22Rv1 (cell line): ENCODE results near the gene PAPPA.

Experiments used
- H3K27ac ChIP-seq: fragments of 450-650 bp; 2 replicates; pipeline ENCODE4 v1.5.1; 2017
- CTCF ChIP-seq: fragments of 450-650 bp; IDR thresholded peaks from 2 replicates; pipeline ENCODE4 v1.5.1; 2017; ENCODE audit warnings: mild to moderate bottlenecking
- ZFX ChIP-seq: fragments of 450-650 bp; IDR thresholded peaks from 2 replicates; pipeline ENCODE4 v1.6.1; 2017; ENCODE audit warnings: antibody characterized with exemption, borderline replicate concordance

Gene PAPPA

DNA sequence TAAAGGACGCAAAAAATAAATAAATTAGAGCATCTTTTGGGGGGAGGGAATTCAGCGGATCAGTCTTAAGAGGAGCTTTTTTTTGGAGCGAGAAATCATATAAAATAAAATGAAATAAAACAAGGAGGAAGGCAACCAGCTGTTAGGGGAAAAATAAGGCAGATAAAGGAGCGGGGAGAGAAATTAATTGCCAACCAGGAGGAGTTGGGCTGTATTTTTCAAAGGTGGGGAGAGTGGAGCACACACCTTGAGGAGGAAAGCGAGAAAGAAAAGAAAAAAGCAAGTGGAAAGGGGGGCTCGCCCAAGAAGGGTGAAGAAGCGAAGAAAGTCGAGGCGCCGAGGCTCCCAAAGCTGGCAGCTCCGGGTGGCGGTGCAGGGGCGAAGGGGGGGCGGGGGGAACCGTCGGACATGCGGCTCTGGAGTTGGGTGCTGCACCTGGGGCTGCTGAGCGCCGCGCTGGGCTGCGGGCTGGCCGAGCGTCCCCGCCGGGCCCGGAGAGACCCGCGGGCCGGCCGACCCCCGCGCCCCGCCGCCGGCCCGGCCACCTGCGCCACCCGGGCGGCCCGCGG is at the start of gene PAPPA:
Gene PAPPA, plus strand, starts transcription at position 27 of the 569 bp plus-strand sequence. Its CDS starts 382 bp downstream, at position 409.
- H3K27ac ChIP-seq = no peak within 1 kb of the TSS
- TF ChIP-seq ZFX (no peak), CTCF (no peak)

DNA sequence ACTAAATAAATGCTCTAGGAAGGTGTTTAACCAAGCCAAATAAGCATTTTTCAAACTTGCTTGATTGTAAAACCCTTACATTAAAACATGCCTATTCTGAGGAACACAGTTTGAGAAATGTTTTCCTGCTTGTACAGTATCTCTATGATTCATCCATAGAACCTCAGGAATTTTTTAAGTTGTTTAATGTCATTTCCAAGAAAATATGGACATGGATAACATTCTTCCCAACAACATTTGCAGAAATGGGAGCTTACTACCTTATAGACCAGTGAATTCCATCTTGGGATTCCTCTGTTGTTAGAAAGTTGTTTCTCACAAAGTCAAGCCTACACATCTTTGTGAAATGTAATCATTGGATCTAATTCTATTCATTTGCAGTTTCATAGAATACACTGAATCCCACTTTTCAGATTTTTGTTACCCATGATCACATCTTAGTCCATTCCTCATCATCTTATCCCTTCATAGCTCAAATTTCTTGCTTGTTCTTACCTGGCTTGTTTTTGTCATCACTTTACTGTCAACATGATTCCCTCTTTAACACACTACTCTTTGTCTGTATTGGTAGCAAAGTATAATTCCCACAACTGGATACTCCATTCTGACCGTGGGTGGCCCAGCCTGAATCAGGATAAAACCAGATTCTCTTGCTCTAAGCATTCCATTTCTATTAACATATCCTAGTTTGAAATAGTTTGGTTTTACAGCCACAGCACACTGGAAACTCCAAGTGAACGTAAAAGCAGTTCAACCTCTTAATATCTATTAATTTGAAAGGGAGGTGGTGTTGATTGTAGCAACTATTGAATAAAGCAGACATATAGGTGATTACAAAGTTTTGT is 49.4 kb upstream of the PAPPA start:
- TF ChIP-seq CTCF = no peak
- TF ChIP-seq ZFX = no peak
- H3K27ac ChIP-seq = no peak overlapping the region

GRCh38 chr9:116112236-116112635 is 41.4 kb upstream of the PAPPA start:
- TF ChIP-seq ZFX (no peak), CTCF (peak; percentile 42)
- H3K27ac ChIP-seq = no peak overlapping the region

DNA sequence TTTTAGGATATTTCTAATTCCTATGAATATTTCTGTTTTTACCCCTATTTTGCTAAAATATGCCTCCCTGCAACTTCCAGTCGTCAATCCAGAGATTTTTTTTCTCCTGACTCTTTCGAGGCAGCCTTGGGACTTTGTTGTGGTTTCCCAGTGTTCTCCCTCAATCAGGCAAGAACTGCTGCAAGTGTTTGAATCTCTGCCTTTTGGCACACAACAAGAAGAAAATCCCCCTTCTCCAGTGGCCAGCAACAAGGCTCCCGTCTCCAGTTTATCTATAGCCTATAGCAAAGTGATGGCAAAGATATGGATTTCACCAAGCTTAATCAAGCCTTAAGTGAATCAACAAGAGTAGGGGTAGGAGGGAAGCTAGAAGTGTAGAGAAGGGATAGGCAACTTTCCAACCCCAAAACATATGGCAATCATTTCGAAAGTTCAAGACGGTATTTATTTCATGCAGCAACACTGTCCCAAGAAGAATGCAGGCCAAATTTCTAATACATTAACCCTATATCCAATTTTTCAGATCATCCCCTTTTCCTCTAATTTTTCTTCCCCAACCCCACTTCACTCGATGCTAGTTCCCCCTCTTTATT is 37.7 kb upstream of the PAPPA start:
- no peak for TF ChIP-seq CTCF
- TF ChIP-seq ZFX = no peak
- no peak overlapping the region for H3K27ac ChIP-seq

DNA sequence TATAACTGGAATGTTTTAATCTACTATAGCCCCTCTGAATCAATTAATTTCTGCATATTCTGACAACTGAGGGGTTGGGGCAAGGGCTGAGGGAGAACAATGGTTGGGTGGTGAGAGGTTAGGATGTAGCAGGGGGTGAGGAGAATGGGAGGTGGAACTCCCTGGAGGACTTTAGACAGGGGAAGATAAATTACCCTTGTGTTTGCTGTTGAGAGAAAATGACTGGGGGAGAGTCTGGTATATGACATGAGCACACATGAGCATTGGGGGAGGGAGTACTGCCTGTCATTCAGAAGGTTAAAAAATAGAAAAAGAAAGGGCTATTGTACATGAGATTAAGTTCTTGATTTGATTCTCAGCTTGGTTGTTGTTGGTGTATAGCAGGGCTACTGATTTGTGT is 37.2 kb upstream of the PAPPA start:
- no peak overlapping the region for H3K27ac ChIP-seq
- TF ChIP-seq CTCF (no peak), ZFX (no peak)

- no peak overlapping the region for H3K27ac ChIP-seq
Measured at GRCh38 chr9:116123171-116123570, 30.4 kb upstream of the PAPPA start.

More at GRCh38 chr9:116123171-116123570, 30.4 kb upstream of the PAPPA start:
- TF ChIP-seq CTCF (no peak), ZFX (no peak)
